HG03571 (cell line): ENCODE data around the gene RBBP8NL.

Experiments
- ATAC-seq: cut with Tn5 transposase; IDR thresholded peaks from one replicate; pipeline ENCODE4 v1.9.1; 2021; ENCODE audit not compliant: unreplicated experiment

The RBBP8NL gene

GRCh38 chr20:62363920-62364851 is 63.2 kb downstream of the RBBP8NL start:
- ATAC-seq = no peak

DNA sequence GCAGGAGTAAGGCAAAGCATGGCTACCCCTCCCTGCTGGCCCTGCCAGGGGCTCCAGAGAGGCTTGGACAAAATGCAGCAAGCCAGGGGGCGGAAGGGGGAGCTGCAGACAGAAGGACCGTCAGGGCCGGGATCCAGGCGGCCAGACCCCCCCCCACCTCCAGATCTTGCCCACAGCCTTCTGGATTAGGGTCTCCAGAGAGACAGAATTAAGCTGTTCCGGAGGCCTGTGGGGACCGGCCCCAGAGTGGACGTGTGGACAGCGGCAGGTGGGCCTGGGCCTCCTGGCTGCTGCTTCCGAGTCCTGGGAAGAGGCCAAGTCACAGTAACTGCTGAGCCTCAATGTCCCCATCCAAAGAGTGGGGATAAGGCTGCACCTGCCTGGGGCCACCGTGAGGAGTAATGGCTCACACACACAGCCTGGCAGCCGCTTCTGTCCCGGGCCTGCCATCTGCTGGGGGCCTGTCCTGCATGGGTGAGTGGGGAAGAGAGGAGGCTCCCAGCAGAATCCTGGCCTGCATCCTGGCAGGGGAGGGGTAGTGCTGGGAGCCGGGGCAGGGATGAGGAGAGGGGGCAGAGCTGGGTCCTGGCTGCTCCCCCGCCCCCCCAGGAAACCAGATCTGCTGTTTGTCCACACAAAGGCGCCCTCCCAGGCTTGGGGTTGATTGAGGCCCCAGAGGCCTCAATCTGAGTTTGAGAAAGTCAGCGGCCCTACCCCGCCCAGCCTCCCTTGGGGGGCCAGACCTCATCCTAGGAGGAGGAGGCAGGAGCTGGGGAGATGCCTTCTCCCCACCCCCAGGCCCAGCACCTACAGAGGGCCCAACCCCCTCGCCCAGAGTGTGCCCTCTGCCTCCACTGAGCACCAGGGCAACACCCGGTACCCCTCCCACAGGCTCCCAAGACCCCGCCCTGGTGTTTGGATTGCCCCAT is 64.1 kb downstream of the RBBP8NL start:
- no peak for ATAC-seq

GRCh38 chr20:62362590-62362940 is 64.8 kb downstream of the RBBP8NL start:
- ATAC-seq = no peak

DNA sequence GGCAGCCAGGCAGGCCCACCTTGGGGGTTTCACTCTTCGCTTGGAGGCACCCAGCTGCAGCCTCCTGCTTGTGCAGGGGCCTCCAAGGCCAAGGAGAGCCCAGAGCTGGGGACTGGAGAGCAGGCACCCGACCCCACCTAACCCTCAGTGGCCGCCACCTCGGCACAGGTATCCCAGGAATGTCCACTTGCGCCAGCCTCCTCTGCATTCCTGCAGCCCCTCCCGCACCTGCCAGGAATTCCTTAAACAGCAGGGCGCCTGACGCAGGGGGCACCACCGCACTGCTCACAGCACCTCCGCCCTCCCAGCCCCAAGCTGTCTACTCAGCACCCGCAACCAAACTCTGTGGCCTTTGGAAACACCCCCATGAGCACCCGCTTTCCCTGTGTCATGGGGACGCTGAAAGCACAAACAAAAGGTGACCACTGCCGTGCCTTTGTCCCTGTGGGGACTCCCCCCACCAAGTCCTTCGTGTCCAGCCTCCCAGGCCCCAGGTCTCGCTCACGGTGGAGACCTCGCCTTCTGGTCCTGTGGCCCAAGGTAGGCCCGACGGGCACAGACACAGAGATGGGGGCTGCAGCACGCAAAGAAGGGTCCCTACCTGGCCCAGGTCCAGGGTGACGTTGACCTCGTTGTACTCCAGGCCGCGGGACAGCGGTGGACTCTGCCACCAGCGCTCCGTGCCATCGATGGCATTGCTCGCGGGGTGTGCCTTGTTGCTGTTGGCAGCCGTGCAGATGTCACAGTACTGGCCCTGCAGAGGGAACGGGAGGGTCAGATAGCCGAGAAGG is 65.3 kb downstream of the RBBP8NL start:
- ATAC-seq = no peak

DNA sequence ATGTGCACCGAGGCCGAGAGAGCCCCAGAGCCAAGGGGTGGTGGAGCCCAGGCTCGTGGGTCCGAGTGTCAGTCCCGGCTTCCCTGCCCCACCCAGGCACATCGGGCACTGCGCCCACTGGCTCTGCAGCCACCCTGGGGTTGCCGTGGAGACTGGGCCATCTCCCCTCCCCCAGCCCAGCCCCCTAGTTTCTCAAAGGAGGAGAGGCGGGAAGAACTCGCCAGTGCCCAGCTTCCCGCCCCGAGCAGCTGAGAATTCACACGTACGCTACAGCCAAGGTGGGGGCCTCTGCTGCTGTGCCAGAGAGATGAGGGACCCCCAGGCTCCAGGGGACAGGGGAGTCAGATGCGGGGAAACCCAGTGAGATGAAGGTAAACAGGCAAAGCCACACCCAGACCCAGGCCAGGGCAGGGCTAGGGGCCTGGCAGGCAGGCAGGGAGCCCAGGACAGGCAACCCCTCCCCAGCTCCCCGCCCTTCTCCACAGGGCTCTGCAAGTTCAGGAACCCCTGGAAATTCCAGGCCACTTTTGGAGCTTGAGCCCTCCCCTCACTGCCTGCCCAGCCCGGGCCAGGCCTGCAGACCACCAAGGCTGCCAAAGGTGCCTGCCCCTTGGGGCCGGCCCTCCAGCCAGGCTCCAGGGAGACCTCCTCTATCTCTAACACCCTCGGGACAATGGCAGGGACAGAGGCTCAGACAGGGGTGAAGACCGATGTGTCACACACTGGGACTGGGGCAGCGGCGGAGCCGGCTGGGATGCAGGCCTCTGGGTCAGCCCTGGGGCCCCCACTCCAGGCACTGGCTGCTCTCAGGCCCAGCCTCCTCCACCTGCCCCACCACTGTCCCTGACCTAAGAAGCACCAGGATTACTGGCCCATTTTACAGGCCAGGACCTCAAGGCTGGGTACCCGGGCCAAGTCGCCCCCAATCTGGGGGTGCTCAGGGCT is 66.2 kb downstream of the RBBP8NL start:
- no peak for ATAC-seq
